HG02870 (cell line): Measurements from ENCODE around the gene OR6C68.
A peak's percentile ranks its signal among the peaks of the same experiment; 100 is the strongest.
"Not testable (repeated sequence)": the region's sequence is repeated elsewhere in the genome, so short reads cannot be mapped to it uniquely, and the experiment has no call there.

ENCODE experiments used
- ATAC-seq: cut with Tn5 transposase; IDR thresholded peaks from one replicate; pipeline ENCODE4 v1.9.1; 2021; ENCODE audit warnings: mild to moderate bottlenecking, moderate library complexity; ENCODE audit not compliant: unreplicated experiment

Gene OR6C68

GRCh38 chr12:55492078-55492477 lies at the start of gene OR6C68:
Gene OR6C68 (plus strand): TSS chr12:55492378. CDS start chr12:55492378, 0 bp downstream.
- ATAC-seq = no peak

DNA sequence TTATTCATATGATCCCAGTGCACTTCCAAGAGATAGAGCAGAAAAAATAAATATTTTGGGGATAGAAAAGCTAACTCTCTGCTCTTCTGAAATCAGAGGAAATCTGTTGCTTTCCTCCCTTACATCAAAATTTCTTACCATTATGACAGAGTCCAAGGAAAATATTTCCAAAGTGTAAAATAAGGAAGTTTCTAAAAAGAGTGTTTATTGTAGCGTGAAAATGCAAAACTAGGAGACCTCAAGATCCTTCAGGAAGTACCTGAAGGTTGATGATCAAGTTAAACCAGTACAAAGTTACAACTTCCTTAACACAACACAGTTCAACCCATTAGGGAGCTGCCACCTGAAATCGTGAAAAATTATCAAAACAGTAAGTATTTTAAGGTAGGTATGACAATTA lies 48.4 kb upstream of the OR6C68 start, which contains the start of gene OR6C2:
Gene OR6C2, plus strand, starts transcription at position 301 of the 400 bp plus-strand sequence. CDS start 8,138 bp downstream, outside the sequence.
- no peak for ATAC-seq

DNA sequence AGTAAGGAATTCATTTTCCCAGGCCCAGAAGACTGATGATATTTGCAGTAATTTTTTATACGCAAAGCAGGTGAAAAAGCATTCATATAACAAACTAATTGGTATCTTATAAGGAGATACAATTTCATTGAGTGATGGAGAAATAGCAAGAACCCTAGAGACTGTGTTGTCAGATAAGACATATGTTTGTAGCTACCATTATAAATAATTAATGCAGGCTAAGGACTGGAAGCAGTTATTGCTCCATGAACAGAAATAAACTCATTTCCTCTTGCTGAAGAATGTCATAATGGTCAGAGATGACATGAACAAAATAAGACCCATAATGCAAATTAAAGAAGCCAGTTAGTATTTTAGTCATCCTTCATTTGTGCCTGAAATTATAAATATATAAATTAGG lies 46.8 kb upstream of the OR6C68 start:
- no peak for ATAC-seq

DNA sequence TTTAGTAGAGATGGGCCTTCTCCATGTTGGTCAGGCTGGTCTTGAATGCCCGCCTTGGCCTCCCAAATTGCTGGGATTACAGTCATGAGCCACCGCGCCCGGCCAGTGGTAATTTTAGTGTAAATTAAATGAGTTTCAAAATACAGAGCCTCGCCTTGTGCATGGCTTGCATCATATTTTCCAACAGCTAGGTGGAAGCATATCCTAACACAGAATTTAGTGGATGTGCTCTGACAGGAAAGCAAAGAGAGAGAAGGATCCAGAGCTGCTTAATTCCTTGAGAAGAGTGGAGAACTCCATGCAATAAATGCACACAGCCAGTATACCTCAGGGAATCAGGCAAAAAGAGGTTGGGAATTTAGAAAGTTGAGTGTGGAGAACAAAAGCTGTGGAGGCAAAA lies 45.9 kb upstream of the OR6C68 start:
- no peak for ATAC-seq

GRCh38 chr12:55448825-55449224 lies 43.4 kb upstream of the OR6C68 start:
- no peak for ATAC-seq

DNA sequence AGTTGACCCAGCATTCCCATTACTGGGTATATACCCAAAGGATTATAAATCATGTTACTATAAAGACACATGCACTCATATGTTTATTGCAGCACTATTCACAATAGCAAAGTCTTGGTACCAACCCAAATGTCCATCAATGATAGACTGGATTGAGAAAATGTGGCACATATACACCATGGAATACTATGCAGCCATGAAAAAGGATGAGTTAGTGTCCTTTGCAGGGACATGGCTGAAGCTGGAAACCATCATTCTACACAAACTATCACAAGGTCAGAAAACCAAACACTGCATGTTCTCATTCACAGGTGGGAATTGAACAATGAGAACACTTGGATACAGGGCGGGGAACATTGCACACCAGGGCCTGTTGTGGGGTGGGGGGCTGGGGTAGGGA lies 27.3 kb upstream of the OR6C68 start:
- ATAC-seq = not testable (repeated sequence)

GRCh38 chr12:55467836-55468235 lies 24.3 kb upstream of the OR6C68 start:
- peak; percentile 75 for ATAC-seq

DNA sequence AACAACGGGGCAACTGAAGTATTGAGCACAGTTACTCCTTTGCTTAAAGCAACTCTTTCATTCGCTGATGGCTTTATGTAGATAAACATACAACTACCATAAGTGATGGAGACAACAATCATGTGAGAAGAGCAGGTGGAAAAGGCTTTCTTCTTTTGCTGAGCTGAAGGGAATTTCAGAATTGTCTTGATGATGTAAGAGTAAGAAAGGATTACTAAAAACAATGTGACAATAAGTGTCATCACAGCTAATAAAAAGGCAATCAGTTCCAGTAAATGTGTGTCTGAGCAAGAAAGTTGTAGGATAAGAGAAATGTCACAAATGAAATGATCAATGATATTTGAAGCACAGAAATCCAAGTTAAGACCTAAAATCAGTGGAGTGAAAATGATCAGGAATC lies 22.9 kb upstream of the OR6C68 start:
- no peak for ATAC-seq

DNA sequence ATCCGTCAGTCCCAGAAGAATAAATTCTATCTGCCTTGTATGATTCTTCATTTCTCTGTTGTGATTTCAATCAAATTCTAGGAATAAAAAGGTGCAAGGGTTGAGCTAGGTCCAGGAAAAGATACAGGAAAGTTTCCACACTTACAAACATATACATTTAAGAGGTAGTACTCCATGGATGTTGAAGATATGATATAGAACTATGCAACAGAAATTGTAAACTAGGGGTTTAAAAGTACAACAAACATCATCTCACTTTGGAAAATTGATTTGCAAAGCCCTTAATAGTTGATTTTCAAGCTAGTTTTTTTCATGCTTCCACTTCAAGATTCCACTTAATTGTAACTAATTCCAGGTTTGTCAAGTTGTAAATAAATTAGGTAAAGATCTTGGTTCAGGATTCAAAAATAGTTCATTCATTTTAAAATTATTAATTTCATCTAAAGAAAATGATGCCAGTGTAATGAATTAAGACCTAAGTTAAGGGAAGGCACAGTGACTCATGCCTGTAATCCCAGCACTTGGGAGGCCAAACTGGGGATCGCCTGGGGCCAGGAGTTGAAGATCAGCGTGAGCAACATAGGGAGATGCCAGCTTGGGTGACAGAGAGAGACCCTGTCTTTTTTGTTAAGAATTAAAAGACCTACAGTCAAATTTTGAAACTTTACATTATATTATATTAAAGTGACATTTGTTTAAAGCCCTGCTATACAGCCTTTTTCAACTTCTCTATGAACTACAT lies 21.9 kb upstream of the OR6C68 start, which contains the start of gene OR6C70:
Gene OR6C70, minus strand, starts transcription at position 51 of the 742 bp plus-strand sequence. Its CDS starts 0 bp downstream, at position 51.
- ATAC-seq = no peak

DNA sequence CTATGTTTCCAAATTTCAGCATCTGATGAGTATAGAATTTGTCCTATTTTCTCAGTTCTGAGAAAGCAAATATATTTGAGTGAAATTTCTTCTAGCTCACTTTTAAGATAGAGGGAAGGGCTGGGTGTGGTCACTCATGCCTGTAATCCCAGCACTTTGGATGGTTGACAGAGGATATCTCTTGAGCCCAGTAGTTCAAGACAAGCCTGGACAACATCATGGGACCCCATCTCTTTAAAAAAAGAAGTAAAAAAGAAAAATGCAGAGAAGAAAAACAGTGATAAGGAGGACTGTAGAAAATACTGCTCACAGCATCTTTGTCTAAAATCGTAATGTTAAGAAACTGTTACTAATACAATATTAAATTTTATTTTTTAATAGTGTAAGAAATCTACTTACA lies 19.9 kb upstream of the OR6C68 start:
- no peak for ATAC-seq

DNA sequence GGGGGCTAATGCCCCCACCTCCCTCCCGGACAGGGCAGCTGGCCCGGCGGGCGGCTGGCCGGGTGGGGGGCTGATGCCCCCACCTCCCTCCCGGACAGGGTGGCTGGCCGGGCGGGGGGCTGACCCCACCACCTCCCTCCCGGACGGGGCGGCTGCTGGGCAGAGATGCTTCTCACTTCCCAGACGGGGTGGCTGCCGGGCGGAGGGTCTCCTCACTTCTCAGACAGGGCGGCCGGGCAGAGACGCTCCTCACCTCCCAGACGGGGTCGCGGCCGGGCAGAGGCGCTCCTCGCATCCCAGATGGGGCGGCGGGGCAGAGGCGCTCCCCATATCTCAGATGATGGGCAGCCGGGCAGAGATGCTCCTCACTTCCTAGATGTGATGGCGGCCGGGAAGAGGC lies 13.0 kb upstream of the OR6C68 start:
- not testable (repeated sequence) for ATAC-seq

DNA sequence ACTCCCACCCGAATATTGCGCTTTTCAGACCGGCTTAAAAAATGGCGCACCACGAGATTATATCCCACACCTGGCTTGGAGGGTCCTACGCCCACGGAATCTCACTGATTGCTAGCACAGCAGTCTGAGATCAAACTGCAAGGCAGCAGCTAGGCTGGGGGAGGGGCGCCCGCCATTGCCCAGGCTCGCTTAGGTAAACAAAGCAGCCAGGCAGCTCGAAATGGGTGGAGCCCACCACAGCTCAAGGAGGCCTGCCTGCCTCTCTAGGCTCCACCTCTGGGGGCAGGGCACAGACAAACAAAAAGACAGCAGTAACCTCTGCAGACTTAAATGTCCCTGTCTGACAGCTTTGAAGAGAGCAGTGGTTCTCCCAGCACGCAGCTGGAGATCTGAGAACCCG lies 7.9 kb upstream of the OR6C68 start:
- ATAC-seq = not testable (repeated sequence)

DNA sequence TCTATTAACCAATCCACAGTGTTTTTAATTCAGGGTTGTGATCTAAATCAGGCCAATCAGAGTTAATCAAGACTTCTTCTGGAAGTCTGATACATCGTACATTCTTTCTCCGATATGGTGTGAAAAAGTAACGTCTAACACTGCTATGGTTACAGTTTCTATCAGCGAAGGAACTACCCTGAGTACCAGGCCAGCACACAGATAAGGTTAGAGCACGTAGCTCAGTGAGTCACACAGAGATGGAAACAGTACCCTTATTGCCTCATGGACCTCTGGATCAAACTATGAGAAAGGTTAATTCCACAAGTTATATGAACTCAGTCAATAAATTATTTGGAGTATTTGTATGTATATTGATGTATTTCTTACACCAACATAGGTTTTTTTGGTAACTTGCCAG lies 3.3 kb downstream of the OR6C68 start:
- ATAC-seq = no peak

- ATAC-seq = no peak
These were observed 7.1 kb downstream of the OR6C68 start for GRCh38 chr12:55499231-55499630.

GRCh38 chr12:55499810-55500252 lies 7.7 kb downstream of the OR6C68 start:
- no peak for ATAC-seq

- no peak for ATAC-seq
These were observed 9.4 kb downstream of the OR6C68 start for GRCh38 chr12:55501601-55502000.

DNA sequence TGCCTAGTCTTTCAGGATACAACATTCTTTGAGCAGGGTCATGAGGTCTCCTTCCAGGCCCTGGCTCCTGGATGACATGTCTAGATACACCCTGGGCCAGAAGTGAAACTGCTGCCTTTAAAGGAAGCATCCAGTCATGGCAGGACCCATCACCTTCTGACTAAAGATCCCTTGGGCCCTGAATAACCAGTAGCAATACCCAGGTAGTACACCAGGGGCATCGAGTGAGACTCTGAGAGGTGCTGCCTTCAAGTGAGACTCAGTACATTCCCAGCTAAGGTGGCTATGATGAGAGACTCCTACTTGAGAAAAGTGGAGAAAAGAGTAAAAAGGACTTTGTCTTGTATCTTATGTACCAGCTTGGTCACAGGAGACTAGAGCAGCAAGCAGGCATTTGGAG lies 23.5 kb downstream of the OR6C68 start:
- ATAC-seq = no peak

GRCh38 chr12:55516391-55516790 lies 24.2 kb downstream of the OR6C68 start:
- no peak for ATAC-seq
